ENCODE results near the gene HPGDS.

DNA sequence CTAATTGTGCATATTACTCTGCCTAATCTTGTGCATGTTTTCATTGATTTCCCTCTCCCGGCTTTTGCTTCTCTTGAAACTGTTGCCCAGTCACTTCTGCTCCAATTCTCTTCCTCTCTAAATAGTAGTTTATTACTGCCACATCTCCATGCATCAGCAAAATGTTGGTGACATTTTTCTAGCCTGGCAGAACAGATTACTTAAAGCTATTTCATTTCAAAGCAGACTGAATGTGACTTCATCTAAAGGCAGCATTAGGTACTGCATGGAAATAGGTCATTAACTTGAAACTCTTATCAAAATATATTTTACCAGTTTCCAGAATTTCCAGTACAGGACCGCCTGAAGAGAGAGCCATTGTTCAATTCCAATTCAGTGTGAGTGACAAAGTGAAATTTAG is 52.4 kb downstream of the HPGDS start:
- TF ChIP-seq ZNF274 (IDR thresholded peaks at IDR 0.05; ENCODE audit: low read depth, low read length) = no peak
- no peak for TF ChIP-seq YY1 (IDR thresholded peaks at IDR 0.05; ENCODE audit: insufficient read depth, insufficient read length)
